Right lobe of liver (tissue), 6 donors: ENCODE measurements around the gene CNN1. TPM values are rescaled to one million over a fixed set of nuclear protein-coding genes. Genes with fewer than 3 reads are reported as not detected.

Experiments
- ATAC-seq, 4 donors: fragments of 200-7000 bp; cut with Tn5 transposase; one replicate each; pipeline ENCODE4 v1.9.1; 2020; ENCODE audit warnings: mild to moderate bottlenecking in 4 of 4, moderate library complexity in 4 of 4
- DNase-seq, 3 donors: peaks; one replicate each; pipeline ENCODE4 v3.0.0-alpha.2; 2020
- H3K27ac ChIP-seq, 3 donors: fragments of 200-600 bp; one replicate each; pipeline ENCODE4 v1.8.0; 2022
- H3K27me3 ChIP-seq, 2 donors: fragments of 200-600 bp; one replicate each; pipeline ENCODE4 v1.8.0; 2022
- H3K36me3 ChIP-seq, 4 donors: fragments of 200-600 bp; sonication (generic) in 1 of 4; one replicate each; pipeline versions ENCODE4 v1.5.1 to v1.8.0; 2017 to 2022; ENCODE audit warnings: control low read depth in 1 of 4
- H3K4me1 ChIP-seq, 4 donors: fragments of 200-600 bp; sonication (generic) in 1 of 4; one replicate each; pipeline versions ENCODE4 v1.5.1 to v1.8.0; 2017 to 2022; ENCODE audit warnings: control low read depth in 1 of 4
- H3K4me3 ChIP-seq, 3 donors: fragments of 200-600 bp; one replicate each; pipeline ENCODE4 v1.8.0; 2022
- H3K9me3 ChIP-seq, 4 donors: fragments of 200-600 bp; sonication (generic) in 1 of 4; one replicate each; pipeline versions ENCODE4 v1.5.1 to v1.8.0; 2017 to 2022; ENCODE audit warnings: control low read depth in 1 of 4
- POLR2A ChIP-seq: fragments of 450-650 bp; IDR thresholded peaks from one replicate; pipeline ENCODE4 v1.6.1; 2017; ENCODE audit warnings: antibody characterized with exemption, mild to moderate bottlenecking
- WGBS: methylation state at CpG from one replicate; pipeline ENCODE4 v1.1.6; 2018; ENCODE audit warnings: low coverage, low lambda C conversion rate; ENCODE audit not compliant: insufficient coverage; ENCODE audit errors: missing lambda C conversion rate; 5-methylcytosine and 5-hydroxymethylcytosine counted together
- intact Hi-C, 2 donors: fragments of 100-400 bp; cut with DNase I; formaldehyde crosslinking; loops; one replicate each; pipeline versions ENCODE4 v1.11.2 to v1.14.1; 2022
- total RNA-seq, 6 experiments: library from RNA; depleted of rRNA in 2 of 6; stranded (reverse); fragments of >200 nt in 2 of 6; fragmentation: NEBNext Ultra II Directional in 3 of 6; extraction: Animal tissue kit (Norgen Biotek cat#: 25700) in 3 of 6; gene quantifications; one replicate each; pipeline versions ENCODE4 v1.1.0 to v1.2.4, GENCODE V29; 2016 to 2023
- TF ChIP-seq, protein P1 (sequence below), 4 donors: fragments of 200-600 bp in 3 of 4; fragments of 450-650 bp in 1 of 4; IDR thresholded peaks; one replicate each; pipeline versions ENCODE4 v1.5.1 to v1.8.0; 2016 to 2022; ENCODE audit warnings: antibody characterized with exemption in 4 of 4, mild to moderate bottlenecking in 2 of 4
- donor health status: DM: no; HTN: yes; CAD: no.
- donor health status: DM: no; HTN: no; CAD: no.
- donor health status: DM: no; HTN: no; CAD: no.
- donor health status: DM: no; HTN: yes; CAD: no.
- donor health status: DM: no; HTN: yes; CAD: no.

The CNN1 gene
- total RNA-seq, 6 experiments from 2014 or later = 0.71 to 8.5 (median 1.0) TPM

- Histone ChIP-seq H3K27ac (peak overlapping the region in 2 of 3 donors; percentile 4 to 6), H3K36me3 (no peaks in the 10 kb centered on the region), H3K9me3 (no peaks in the 10 kb centered on the region), H3K27me3 (no peaks in the 10 kb centered on the region), H3K4me3 (no peak overlapping the region), H3K4me1 (peaks cover 0 to 5% (median 0%) of the 10 kb centered on the region in 4 donors)
- intact Hi-C loops = no loop called here
- ATAC-seq (peak in 2 of 4 donors; percentile 13 to 17), DNase-seq (no peak)
- TF ChIP-seq, protein P1, sequence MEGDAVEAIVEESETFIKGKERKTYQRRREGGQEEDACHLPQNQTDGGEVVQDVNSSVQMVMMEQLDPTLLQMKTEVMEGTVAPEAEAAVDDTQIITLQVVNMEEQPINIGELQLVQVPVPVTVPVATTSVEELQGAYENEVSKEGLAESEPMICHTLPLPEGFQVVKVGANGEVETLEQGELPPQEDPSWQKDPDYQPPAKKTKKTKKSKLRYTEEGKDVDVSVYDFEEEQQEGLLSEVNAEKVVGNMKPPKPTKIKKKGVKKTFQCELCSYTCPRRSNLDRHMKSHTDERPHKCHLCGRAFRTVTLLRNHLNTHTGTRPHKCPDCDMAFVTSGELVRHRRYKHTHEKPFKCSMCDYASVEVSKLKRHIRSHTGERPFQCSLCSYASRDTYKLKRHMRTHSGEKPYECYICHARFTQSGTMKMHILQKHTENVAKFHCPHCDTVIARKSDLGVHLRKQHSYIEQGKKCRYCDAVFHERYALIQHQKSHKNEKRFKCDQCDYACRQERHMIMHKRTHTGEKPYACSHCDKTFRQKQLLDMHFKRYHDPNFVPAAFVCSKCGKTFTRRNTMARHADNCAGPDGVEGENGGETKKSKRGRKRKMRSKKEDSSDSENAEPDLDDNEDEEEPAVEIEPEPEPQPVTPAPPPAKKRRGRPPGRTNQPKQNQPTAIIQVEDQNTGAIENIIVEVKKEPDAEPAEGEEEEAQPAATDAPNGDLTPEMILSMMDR (IDR thresholded peaks at IDR 0.05) = no peak
- TF ChIP-seq POLR2A = no peak
- WGBS = 45% methylated on average over 3 of the region's 3 CpGs
These were observed 43.1 kb downstream of the CNN1 start for GRCh38 chr19:11581740-11582139.

- no peak for ATAC-seq
- Histone ChIP-seq H3K4me1 (peaks cover 0 to 5% (median 0%) of the 10 kb centered on the region in 4 donors), H3K4me3 (no peak overlapping the region), H3K27me3 (no peaks in the 10 kb centered on the region), H3K36me3 (no peaks in the 10 kb centered on the region), H3K27ac (no peak overlapping the region), H3K9me3 (no peaks in the 10 kb centered on the region)
- TF ChIP-seq POLR2A = no peak
- TF ChIP-seq, protein P1 (IDR thresholded peaks at IDR 0.05) = no peak
- no peak for DNase-seq
- intact Hi-C loops = no loop called here
- WGBS = 71% methylated on average over 2 of the region's 6 CpGs
These were observed 47.7 kb downstream of the CNN1 start for GRCh38 chr19:11586331-11586730.

DNA sequence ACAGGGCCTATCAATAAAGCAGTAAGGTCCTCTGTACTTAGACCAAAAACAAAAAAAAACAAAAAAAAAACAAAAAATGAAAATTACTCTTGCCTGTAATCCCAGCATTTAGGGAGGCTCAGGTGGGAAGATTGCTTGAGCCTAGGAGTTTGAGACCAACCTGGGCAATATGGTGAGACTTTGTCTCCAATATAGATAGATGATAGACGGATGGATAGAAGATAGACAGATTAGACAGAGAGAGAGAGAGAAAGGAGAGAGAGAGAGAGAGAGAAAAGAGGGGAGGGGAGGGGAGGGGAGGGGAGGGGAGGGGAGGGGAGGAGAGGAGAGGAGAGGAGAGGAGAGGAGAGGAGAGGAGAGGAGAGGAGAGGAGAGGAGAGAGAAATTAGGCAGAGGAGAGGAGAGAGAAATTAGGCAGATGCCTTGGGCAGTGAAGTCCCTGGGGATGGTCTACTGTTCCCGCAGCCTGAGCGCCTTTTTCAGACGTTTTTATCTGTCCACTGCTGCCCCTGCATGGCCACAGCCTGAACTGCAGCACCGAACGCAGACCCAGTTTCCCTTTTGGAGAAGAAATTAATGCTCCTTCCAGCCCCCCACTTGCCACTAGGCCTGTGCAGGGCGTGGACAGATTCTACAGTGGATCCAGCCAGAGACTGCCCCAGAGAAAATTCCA is 48.8 kb downstream of the CNN1 start:
- peak; percentile 67 to 73 (median 69) for DNase-seq
- Histone ChIP-seq H3K4me1 (peaks cover 0 to 5% (median 0%) of the 10 kb centered on the region in 4 donors), H3K27me3 (no peaks in the 10 kb centered on the region), H3K9me3 (no peaks in the 10 kb centered on the region), H3K36me3 (no peaks in the 10 kb centered on the region), H3K27ac (no peak overlapping the region), H3K4me3 (no peak overlapping the region)
- no peak for TF ChIP-seq POLR2A
- TF ChIP-seq, protein P1 (IDR thresholded peaks at IDR 0.05) = peak; percentile 73 to 87 (median 84)
- intact Hi-C loops = no loop called here
- WGBS = 1% methylated on average over 7 of the region's 7 CpGs
- ATAC-seq = peak; percentile 95 to 97 (median 96)

- intact Hi-C loops = no loop called here
- peak; percentile 22 to 47 (median 42) for ATAC-seq
- H3K27ac ChIP-seq = no peak overlapping the region
These were observed 49.5 kb downstream of the CNN1 start for GRCh38 chr19:11587975-11588631.

More at GRCh38 chr19:11587975-11588631, 49.5 kb downstream of the CNN1 start:
- Histone ChIP-seq H3K36me3 (no peaks in the 10 kb centered on the region), H3K4me3 (no peak overlapping the region), H3K27me3 (no peaks in the 10 kb centered on the region), H3K9me3 (no peaks in the 10 kb centered on the region), H3K4me1 (peaks cover 0 to 5% (median 0%) of the 10 kb centered on the region in 4 donors)
- no peak for DNase-seq
- TF ChIP-seq, protein P1 (IDR thresholded peaks at IDR 0.05) = peak in 1 of 4 donors; percentile 5
- TF ChIP-seq POLR2A = no peak
- 40% methylated on average over 12 of the region's 13 CpGs for WGBS
